ENCODE results near the gene SEC16A. TPM values are rescaled to one million over a fixed set of nuclear protein-coding genes. Genes with fewer than 3 reads are reported as not detected.

Gene SEC16A
- total RNA-seq, 4 donors from 2014 or later, result 63.5 to 80.8 (median 74.6) TPM

GRCh38 chr9:136403915-136404800, 78.7 kb downstream of the SEC16A start:
- no peak for TF ChIP-seq POLR2A (IDR thresholded peaks at IDR 0.05)
- no peak for TF ChIP-seq CTCF (IDR thresholded peaks at IDR 0.05)
- Histone ChIP-seq H3K4me1 (peaks cover 0 to 34% (median 20%) of the 10 kb centered on the region in 4 donors), H3K27me3 (no peaks in the 10 kb centered on the region), H3K9me3 (no peaks in the 10 kb centered on the region), H3K4me3 (no peak overlapping the region), H3K27ac (peak overlapping the region in 2 of 4 donors; percentile 55 to 79), H3K36me3 (peaks cover 0 to 47% (median 0%) of the 10 kb centered on the region in 3 donors)
- DNase-seq, result peak in 2 of 3 donors; percentile 56 to 60

DNA sequence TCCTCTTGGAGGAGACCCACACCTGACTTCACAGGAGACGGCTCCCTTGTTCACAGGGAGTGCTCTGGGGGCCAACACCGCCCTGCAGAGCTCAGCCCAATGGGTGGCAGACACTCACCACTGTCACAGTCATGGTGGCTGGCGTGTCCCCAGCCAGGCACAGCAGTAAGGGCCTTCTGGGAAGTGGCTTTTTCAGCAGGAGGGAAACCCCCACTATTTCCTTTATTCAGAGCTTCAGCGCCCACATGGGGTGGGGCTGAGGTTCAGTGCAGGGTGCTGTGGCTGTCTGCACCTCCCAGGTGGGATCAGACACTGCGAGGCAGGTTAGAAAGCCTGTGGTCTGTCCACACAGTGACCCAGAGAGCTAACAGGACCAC, 79.3 kb downstream of the SEC16A start:
- H3K4me3 ChIP-seq, result no peak overlapping the region
- peak in 2 of 3 donors; percentile 75 to 85 for DNase-seq
- H3K4me1 ChIP-seq, result peaks cover 0 to 35% (median 20%) of the 10 kb centered on the region in 4 donors
- peak overlapping the region in 2 of 4 donors; percentile 55 to 79 for H3K27ac ChIP-seq
- H3K27me3 ChIP-seq, result no peaks in the 10 kb centered on the region
- TF ChIP-seq POLR2A (IDR thresholded peaks at IDR 0.05) (no peak), CTCF (IDR thresholded peaks at IDR 0.05) (no peak)
- no peaks in the 10 kb centered on the region for H3K9me3 ChIP-seq
- peaks cover 0 to 47% (median 0%) of the 10 kb centered on the region in 3 donors for H3K36me3 ChIP-seq

- Histone ChIP-seq H3K4me3 (no peak overlapping the region), H3K27ac (no peak overlapping the region), H3K9me3 (no peaks in the 10 kb centered on the region), H3K27me3 (no peaks in the 10 kb centered on the region), H3K4me1 (peaks cover 0 to 38% (median 20%) of the 10 kb centered on the region in 4 donors), H3K36me3 (peaks cover 0 to 45% (median 0%) of the 10 kb centered on the region in 3 donors)
- TF ChIP-seq CTCF (IDR thresholded peaks at IDR 0.05) (no peak), POLR2A (IDR thresholded peaks at IDR 0.05) (no peak)
- no peak for DNase-seq
These were observed 80.8 kb downstream of the SEC16A start for GRCh38 chr9:136402067-136402466.

DNA sequence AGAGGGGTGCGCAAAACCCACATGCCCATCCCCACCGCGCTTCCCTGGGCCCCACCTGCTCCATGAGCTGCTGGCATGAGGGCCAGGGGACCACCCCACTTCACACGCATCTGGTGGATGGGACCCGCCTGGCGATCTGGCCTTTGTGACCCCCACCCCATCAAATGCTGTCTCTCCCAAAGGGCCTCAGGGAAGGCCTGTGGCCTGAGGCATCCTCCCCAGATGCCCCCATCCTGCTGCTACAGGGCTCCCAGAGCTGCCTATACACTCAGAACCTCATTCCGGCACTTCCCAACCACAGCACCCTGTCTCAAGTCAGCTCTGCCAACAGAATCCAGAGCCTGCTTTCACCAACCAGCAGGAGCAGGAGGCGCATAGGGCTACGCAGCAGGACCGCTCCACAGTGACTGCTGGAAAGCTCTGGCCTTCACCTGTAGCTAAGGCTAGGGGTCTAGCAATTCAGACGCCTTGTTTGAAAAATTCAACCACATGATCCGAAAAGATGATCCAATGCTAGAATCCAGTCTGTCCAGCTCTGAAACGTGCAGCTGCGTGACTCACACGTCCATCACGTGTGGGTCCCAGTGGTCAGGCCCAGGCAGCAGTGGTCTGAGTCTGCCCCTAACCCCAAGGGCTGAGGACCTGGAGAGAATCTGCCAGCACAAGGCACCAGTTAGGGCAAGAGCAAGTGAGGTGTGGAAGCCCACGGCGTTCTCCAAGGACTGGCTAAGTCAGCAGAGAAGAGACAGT, 81.5 kb downstream of the SEC16A start:
- H3K4me3 ChIP-seq, result no peak overlapping the region
- no peak overlapping the region for H3K27ac ChIP-seq
- H3K36me3 ChIP-seq, result peaks cover 0 to 45% (median 0%) of the 10 kb centered on the region in 3 donors
- no peaks in the 10 kb centered on the region for H3K27me3 ChIP-seq
- no peaks in the 10 kb centered on the region for H3K9me3 ChIP-seq
- H3K4me1 ChIP-seq, result peaks cover 0 to 38% (median 21%) of the 10 kb centered on the region in 4 donors
- no peak for TF ChIP-seq POLR2A (IDR thresholded peaks at IDR 0.05)
- TF ChIP-seq CTCF (IDR thresholded peaks at IDR 0.05), result no peak
- no peak for DNase-seq

DNA sequence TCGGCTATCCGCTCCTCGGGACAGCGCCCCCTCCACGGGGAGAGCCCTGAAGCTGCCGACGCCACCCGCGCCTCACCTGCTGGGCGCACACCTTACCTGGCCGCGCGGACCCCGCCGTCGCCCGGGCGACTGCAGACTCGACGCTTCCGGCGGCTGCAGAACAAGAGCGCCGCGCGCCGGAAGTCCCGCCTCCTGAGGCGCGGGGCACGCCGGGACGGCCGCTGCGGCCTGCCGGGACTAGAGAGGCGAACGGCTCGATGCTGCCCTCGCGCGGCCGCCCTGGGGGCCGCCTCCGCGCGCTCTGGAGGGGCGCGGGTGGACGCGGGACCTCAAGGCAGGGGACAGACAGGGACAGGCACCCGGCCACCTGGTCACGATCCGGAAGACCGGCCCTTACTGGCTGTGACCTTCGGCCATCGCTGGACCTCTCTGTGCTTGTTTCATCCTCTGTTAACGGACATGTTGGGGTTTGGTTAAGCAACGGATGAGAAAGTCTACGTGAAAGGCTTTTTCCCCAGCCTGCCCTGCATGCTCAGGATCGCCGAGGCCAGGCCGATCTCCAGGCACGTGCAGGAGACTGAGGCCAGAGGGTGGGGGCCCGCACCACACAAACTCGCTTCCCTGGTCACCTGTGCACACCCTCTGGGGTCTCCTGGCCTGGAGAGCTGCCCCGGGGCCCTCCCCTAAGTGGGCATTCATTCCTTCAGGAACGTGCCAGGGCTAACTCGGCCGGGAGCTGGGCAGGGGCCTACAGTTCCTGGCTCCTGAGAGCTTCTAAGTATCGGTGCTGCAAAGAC, 82.6 kb downstream of the SEC16A start, which contains the start of gene SNAPC4:
Gene SNAPC4 (minus strand): TSS at position 133 of the 797 bp plus-strand sequence. CDS start 1,742 bp downstream, outside the sequence.
- TF ChIP-seq CTCF (IDR thresholded peaks at IDR 0.05) (peak; percentile 92 to 98 (median 96)), POLR2A (IDR thresholded peaks at IDR 0.05) (peak; percentile 36 to 40)
- peak within 1 kb of the TSS; percentile 18 to 86 (median 28) for H3K27ac ChIP-seq
- no peaks in the 10 kb centered on the region for H3K9me3 ChIP-seq
- H3K4me1 ChIP-seq, result peaks cover 0 to 38% (median 26%) of the 10 kb centered on the region in 4 donors
- no peaks in the 10 kb centered on the region for H3K27me3 ChIP-seq
- H3K4me3 ChIP-seq, result peak within 1 kb of the TSS; percentile 90 to 99 (median 94)
- peaks cover 0 to 43% (median 0%) of the 10 kb centered on the region in 3 donors for H3K36me3 ChIP-seq
- DNase-seq, result peak; percentile 82 to 93 (median 92)

Measured in Peyer's patch (tissue), 4 donors.